ENCODE results near the gene C1QTNF1.

Gene C1QTNF1

GRCh38 chr17:79080761-79081290 lies 56.9 kb downstream of the C1QTNF1 start:
- no peak for TF ChIP-seq ZNF274 (IDR thresholded peaks at IDR 0.05; ENCODE audit: low read depth, low read length)
- no peak overlapping the region for H3K4me3 ChIP-seq (ENCODE audit: low read length)

GRCh38 chr17:79081571-79082276 lies 57.8 kb downstream of the C1QTNF1 start:
- no peak overlapping the region for H3K4me3 ChIP-seq (ENCODE audit: low read length)
- TF ChIP-seq ZNF274 (IDR thresholded peaks at IDR 0.05; ENCODE audit: low read depth, low read length) = no peak

- TF ChIP-seq ZNF274 (IDR thresholded peaks at IDR 0.05; ENCODE audit: low read depth, low read length) = no peak
Observed at GRCh38 chr17:79082311-79083190, 58.6 kb downstream of the C1QTNF1 start.

DNA sequence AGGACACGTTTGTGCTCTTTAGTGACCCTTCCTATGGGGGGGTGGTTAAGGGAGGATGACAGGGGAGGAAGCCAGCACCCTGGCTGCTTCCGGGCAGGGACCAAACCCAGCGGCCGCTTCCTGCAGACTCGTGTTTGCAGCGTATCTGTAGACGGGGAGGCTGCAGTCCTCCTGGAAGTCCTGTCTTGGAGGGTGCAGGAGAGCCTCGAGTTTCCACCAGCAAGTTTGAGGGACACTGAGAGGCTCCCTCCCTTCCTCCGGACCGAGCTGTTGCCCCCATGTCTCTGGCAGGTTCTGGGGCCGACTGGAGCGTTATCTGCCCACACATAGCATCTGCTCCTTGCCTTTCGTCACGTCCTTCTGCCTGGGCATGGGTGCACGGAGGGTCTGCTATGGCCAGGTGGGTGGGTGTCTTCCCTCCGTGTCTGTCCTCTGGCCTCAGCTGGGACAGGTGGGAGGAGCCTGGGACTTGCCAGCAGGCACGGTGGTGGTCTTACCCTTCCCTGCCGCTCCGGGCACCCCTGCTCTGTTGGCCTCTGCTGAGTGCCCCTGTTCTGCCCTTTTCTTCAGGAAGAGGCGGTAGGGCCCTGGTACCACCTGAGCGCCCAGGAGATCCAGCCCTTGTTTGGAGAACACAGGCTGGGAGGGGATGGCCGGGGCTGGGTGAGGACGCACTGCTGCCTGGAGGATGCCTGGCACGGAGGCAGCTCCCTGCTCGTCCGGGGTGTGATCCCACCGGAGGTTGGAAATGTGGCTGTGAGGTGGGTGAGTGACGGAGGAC lies 59.4 kb downstream of the C1QTNF1 start:
- no peak overlapping the region for H3K4me3 ChIP-seq (ENCODE audit: low read length)
- no peak for TF ChIP-seq ZNF274 (IDR thresholded peaks at IDR 0.05; ENCODE audit: low read depth, low read length)

More at GRCh38 chr17:79082311-79083190, 58.6 kb downstream of the C1QTNF1 start:
- H3K4me3 ChIP-seq (ENCODE audit: low read length) = no peak overlapping the region

GRCh38 chr17:79084291-79085153 lies 60.6 kb downstream of the C1QTNF1 start:
- no peak overlapping the region for H3K4me3 ChIP-seq (ENCODE audit: low read length)
- no peak for TF ChIP-seq ZNF274 (IDR thresholded peaks at IDR 0.05; ENCODE audit: low read depth, low read length)

DNA sequence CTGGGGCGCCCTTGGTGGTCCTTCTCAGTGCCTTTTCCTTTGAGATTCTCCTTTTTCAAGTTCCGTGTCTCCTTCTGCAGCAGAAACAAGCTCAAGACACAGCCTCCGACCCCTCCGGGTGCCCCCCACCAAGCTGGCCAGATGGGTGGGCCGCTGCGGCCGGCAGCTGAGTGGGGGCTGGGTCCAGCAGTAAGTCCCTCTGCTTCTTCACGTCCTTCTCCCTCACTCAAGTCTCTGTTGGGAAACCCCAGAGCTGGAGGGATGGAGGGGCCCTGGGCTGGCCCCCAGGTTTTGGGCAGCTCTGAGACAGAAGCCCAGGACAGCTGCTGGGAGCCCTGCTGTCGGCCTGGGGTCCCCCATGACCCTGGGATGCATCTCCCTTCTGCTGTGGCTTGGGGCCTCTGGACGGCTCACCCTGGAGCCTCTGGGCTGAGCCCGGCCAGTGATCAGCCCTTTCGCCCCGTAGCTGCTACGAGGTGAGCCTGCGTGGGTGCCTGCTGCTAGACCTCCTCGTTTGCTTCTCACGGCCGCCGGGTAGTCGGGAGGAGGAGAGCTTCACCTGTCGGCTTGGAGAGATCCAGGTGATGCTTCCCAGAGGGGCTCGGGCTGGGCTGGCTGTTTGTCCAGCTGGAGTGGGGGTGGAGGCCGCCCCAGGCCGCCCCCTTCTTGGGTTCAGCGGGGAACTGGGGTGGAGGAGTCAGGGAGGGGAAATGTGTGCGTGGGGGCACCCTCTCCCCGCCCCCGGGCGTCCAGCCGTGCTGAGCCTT lies 61.4 kb downstream of the C1QTNF1 start:
- no peak overlapping the region for H3K4me3 ChIP-seq (ENCODE audit: low read length)
- no peak for TF ChIP-seq ZNF274 (IDR thresholded peaks at IDR 0.05; ENCODE audit: low read depth, low read length)

DNA sequence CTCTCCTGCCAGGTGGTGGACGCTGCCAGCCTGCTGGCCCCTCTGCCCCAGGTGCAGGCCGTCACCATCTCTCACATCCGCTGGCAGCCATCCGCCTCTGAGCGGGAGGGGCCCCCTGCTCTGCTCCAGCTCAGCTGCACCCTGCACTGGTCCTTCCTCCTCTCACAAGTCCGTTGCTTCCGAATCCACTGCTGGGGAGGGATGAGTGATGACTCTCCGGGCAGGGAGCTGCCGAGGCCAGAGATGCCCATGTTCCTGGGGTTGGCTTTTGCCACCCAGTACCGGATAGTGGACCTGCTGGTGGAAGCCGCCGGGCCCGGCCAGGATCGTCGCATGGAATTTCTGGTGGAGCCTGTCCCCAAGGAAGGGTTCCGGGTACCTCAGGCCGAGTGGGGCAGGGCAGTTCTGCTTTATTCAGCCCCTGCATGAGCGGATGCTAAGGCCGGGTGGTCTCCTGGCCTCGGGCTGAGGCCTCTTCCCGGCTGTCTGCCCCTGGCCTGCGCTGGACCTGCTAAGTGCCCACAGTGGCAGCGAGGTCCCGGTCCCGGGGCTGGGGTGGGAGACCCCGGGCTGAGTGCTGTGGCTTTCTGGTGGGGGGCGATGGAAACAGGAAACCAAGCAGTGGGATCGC lies 62.1 kb downstream of the C1QTNF1 start:
- TF ChIP-seq ZNF274 (IDR thresholded peaks at IDR 0.05; ENCODE audit: low read depth, low read length) = no peak
- no peak overlapping the region for H3K4me3 ChIP-seq (ENCODE audit: low read length)

DNA sequence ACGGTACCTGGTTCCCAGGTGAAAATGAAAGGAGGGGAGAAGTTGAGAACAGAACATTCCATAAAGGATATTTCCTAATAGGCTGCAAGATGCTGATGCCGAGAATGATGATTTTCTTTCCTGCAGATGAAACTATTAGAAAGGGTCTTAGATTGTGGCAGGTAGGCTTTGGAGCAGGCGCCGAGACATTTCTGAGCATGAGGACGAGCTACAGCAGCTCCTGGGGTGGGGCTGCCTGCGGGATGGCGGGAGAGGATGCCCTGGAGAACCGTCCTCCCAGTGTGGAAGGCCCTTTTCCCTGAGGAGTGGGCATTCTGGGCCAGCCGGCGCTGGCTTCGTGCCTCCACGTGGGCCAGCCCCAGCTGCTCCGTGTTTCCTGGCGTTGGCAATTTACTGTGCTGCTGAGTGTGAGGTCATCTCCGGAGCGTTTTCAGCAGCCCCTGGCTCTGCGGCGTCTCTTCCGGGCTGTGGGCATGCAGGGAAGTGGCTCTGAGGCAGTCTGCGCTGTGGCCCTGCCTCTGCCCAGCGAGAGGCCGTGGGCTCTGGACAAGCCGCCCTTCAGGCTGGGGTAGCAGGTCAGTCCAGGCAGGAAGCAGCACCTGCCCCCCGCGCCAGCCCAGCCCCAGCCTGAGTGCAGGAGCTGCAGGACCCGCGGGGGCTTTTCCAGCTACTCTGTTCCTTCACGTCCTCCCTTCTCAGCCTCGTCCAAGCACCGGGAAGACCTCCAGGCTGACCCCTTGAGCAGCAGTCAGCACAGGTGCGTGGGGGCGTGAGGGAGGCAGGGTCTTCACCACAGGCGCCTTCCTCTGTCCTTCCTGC lies 62.8 kb downstream of the C1QTNF1 start:
- H3K4me3 ChIP-seq (ENCODE audit: low read length) = no peak overlapping the region
- TF ChIP-seq ZNF274 (IDR thresholded peaks at IDR 0.05; ENCODE audit: low read depth, low read length) = no peak

DNA sequence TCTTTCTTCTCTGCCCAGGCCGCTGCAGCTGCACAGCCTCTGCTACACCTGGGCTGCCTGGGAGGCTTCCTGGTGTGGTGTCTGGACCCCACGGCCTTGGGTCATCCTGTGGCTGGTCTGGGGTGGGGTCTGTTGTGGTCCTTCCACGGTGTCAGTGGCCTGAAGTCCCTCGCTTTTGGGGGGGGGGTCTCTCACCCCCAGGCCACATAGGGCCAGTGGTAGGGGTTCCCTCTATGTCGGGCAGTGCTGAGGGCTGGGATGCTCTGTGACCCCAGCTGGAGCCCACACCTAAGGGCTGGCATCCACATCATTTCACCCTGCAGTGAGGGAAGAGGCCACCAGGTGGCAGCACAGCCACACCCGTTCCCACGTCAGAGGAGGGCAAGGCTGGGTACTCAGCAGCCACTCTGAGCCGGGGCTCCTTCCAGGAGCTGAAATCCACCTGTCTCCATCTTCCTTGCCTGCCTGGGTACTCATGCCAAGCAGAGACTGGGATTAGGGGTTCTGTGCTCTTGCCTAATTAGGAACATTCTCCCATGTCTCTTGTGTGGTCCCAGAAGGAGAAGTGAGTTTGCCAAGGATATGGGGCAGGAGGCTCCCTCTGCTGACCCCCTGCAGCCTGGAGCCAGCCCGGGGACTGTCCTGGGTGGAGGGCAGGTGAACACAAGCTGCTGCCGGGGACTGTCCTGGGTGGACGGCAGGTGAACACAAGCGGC lies 63.6 kb downstream of the C1QTNF1 start:
- H3K4me3 ChIP-seq (ENCODE audit: low read length) = no peak overlapping the region
- no peak for TF ChIP-seq ZNF274 (IDR thresholded peaks at IDR 0.05; ENCODE audit: low read depth, low read length)

- H3K4me3 ChIP-seq (ENCODE audit: low read length) = no peak overlapping the region
- no peak for TF ChIP-seq ZNF274 (IDR thresholded peaks at IDR 0.05; ENCODE audit: low read depth, low read length)
Observed at GRCh38 chr17:79088247-79088996, 64.5 kb downstream of the C1QTNF1 start.
